Liver (tissue), 9 donors: Measurements from ENCODE around the gene PARVB. TPM values are rescaled to one million over a fixed set of nuclear protein-coding genes. Genes with fewer than 3 reads are reported as not detected.

Experiments
- DNase-seq: peaks from one replicate; pipeline ENCODE4 v3.0.0-alpha.2; 2017; ENCODE audit warnings: low spot score
- H3K27ac ChIP-seq, 2 donors: one replicate each; pipeline ENCODE4 v1.7.0; 2013; ENCODE audit warnings: inconsistent platforms in 2 of 2, low read length in 2 of 2, control low read depth in 1 of 2, low read depth in 1 of 2, mild to moderate bottlenecking in 1 of 2
- H3K27me3 ChIP-seq, 4 donors: one replicate each; pipeline versions ENCODE4 v1.6.1 to v1.7.0; 2013; ENCODE audit warnings: low read length in 3 of 4, inconsistent platforms in 1 of 4, mild to moderate bottlenecking in 1 of 4, moderate library complexity in 1 of 4; ENCODE audit not compliant: control insufficient read depth in 4 of 4, insufficient read depth in 4 of 4
- H3K36me3 ChIP-seq, 4 donors: one replicate each; pipeline versions ENCODE4 v1.6.1 to v1.7.0; 2013; ENCODE audit warnings: low read length in 3 of 4, mild to moderate bottlenecking in 3 of 4, low read depth in 1 of 4, moderate library complexity in 1 of 4; ENCODE audit not compliant: control insufficient read depth in 4 of 4, insufficient read depth in 3 of 4
- H3K4me1 ChIP-seq, 4 donors: one replicate each; pipeline versions ENCODE4 v1.6.1 to v1.7.0; 2013; ENCODE audit warnings: low read length in 3 of 4, mild to moderate bottlenecking in 3 of 4, moderate library complexity in 1 of 4; ENCODE audit not compliant: control insufficient read depth in 4 of 4, insufficient read depth in 4 of 4
- H3K4me3 ChIP-seq, 3 donors: one replicate each; pipeline versions ENCODE4 v1.6.1 to v1.7.0; 2013; ENCODE audit warnings: low read length in 3 of 3, control low read depth in 1 of 3, low read depth in 1 of 3, mild to moderate bottlenecking in 1 of 3
- H3K9ac ChIP-seq, 2 donors: one replicate each; pipeline ENCODE4 v1.7.0; 2013; ENCODE audit warnings: low read length in 2 of 2, mild to moderate bottlenecking in 2 of 2, moderate library complexity in 2 of 2, control low read depth in 1 of 2, low read depth in 1 of 2
- H3K9me3 ChIP-seq, 4 donors: one replicate each; pipeline versions ENCODE4 v1.6.1 to v1.7.0; 2013; ENCODE audit warnings: low read length in 3 of 4; ENCODE audit not compliant: control insufficient read depth in 4 of 4
- EGR1 ChIP-seq, 2 donors: IDR thresholded peaks; 2 replicates each; pipeline ENCODE4 v1.6.1; 2016 to 2018; ENCODE audit warnings: antibody characterized with exemption in 2 of 2, low read depth in 2 of 2
- FOXA1 ChIP-seq: IDR thresholded peaks from 2 replicates; pipeline ENCODE4 v1.6.1; 2016; ENCODE audit warnings: antibody characterized with exemption
- FOXA2 ChIP-seq: IDR thresholded peaks from 2 replicates; pipeline ENCODE4 v1.6.1; 2016; ENCODE audit warnings: antibody characterized with exemption
- GABPA ChIP-seq, 2 donors: IDR thresholded peaks in 1 of 2; conservative IDR thresholded peaks in 1 of 2; 2 replicates each; pipeline ENCODE4 v1.6.1; 2016; ENCODE audit warnings: antibody characterized with exemption in 2 of 2, mild to moderate bottlenecking in 1 of 2, moderate library complexity in 1 of 2
- HNF4A ChIP-seq, 2 donors: conservative IDR thresholded peaks; 2 replicates each; pipeline ENCODE4 v1.6.1; 2016; ENCODE audit warnings: antibody characterized with exemption in 2 of 2, mild to moderate bottlenecking in 2 of 2
- HNF4G ChIP-seq: IDR thresholded peaks from 2 replicates; pipeline ENCODE4 v1.6.1; 2016; ENCODE audit warnings: antibody characterized with exemption
- JUND ChIP-seq, 2 donors: IDR thresholded peaks; 2 replicates each; pipeline ENCODE4 v1.6.1; 2016; ENCODE audit warnings: antibody characterized with exemption in 2 of 2
- NR2F2 ChIP-seq: IDR thresholded peaks from 2 replicates; pipeline ENCODE4 v1.6.1; 2016; ENCODE audit warnings: antibody characterized with exemption
- RAD21 ChIP-seq, 2 donors: IDR thresholded peaks; 2 replicates each; pipeline ENCODE4 v1.6.1; 2016; ENCODE audit warnings: antibody characterized with exemption in 2 of 2, mild to moderate bottlenecking in 2 of 2
- REST ChIP-seq: IDR thresholded peaks from 2 replicates; pipeline ENCODE4 v1.6.1; 2016; ENCODE audit warnings: antibody characterized with exemption, mild to moderate bottlenecking
- RXRA ChIP-seq, 2 donors: IDR thresholded peaks; 2 replicates each; pipeline ENCODE4 v1.6.1; 2017 to 2018; ENCODE audit warnings: antibody characterized with exemption in 2 of 2, mild to moderate bottlenecking in 1 of 2
- SP1 ChIP-seq: IDR thresholded peaks from 2 replicates; pipeline ENCODE4 v1.6.1; 2018; ENCODE audit warnings: antibody characterized with exemption, mild to moderate bottlenecking
- TAF1 ChIP-seq: conservative IDR thresholded peaks from 2 replicates; pipeline ENCODE4 v1.6.1; 2016; ENCODE audit warnings: antibody characterized with exemption, mild to moderate bottlenecking
- YY1 ChIP-seq: IDR thresholded peaks from 2 replicates; pipeline ENCODE4 v1.6.1; 2016; ENCODE audit warnings: antibody characterized with exemption, mild to moderate bottlenecking
- WGBS: extraction: QIAGEN DNeasy Blood & Tissue Kit; methylation state at CpG from one replicate; pipeline ENCODE4 v1.1.7; 2013; 5-methylcytosine and 5-hydroxymethylcytosine counted together
- polyA plus RNA-seq, 2 donors: library from polyadenylated mRNA; stranded (reverse) in 1 of 2; unstranded in 1 of 2; fragments of 200-250 nt in 1 of 2; fragments of >200 nt in 1 of 2; fragmentation: Nextera tagmentation in 1 of 2; extraction: Ambion mirVana in 1 of 2; gene quantifications; one replicate each; pipeline versions ENCODE4 v1.2.1 to v1.2.3, GENCODE V29; 2013 to 2015
- total RNA-seq, 2 donors: library from RNA; depleted of rRNA; stranded (reverse); fragments of >200 nt; gene quantifications; one replicate each; pipeline ENCODE4 v1.2.3, GENCODE V29; 2014
- TF ChIP-seq, protein P1 (sequence below): fragments of 150-350 bp; IDR thresholded peaks from 2 replicates; pipeline ENCODE4 v1.5.1; 2017; ENCODE audit warnings: improper control_type of control experiment, low read depth, low read length; ENCODE audit not compliant: missing input control
- TF ChIP-seq, protein P2 (sequence below): IDR thresholded peaks from 2 replicates; pipeline ENCODE4 v1.6.1; 2016; ENCODE audit warnings: antibody characterized with exemption
- TF ChIP-seq, protein P3 (sequence below): IDR thresholded peaks from 2 replicates; pipeline ENCODE4 v1.6.1; 2016; ENCODE audit warnings: antibody characterized with exemption
- donor health status: healthy.
- donor health status: healthy.
- donor health status: healthy.
- donor health status: healthy.
- donor health status: healthy.

PARVB gene
- total and polyA plus RNA-seq, 4 donors: 3.2 to 55.5 (median 17.7) TPM

DNA sequence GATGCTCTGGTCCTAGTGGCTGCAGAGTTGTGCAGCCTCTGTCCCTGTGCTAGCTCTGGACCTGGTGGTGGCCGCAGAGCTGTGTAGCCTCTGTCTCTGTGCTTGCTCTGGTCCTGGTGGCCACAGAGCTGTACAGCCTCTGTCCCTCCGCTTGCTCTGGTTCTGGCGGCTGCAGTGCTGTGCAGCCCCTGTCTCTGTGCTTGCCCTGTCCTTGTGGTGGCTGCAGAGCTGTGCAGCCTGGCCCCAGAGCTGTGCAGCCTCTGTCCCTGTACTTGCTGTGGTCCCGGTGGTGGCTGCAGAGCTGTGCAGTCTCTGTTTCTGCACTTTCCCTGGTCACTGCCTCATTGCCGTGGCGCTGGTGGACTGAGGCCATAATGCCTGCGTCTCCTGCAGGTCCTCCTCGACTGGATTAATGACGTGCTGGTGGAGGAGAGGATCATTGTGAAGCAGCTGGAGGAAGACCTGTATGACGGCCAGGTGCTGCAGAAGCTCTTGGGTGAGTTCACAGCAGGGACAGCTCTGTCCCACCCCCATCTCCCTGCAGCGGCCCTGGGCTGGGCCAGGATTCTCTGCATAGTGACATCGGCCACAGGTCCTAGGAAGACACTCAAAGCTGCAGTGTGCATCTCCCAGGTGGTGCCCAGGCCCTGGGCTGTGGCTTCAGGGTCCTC, 94.7 kb downstream of the PARVB start:
- Histone ChIP-seq H3K27ac (no peak overlapping the region), H3K4me1 (no peaks in the 10 kb centered on the region), H3K4me3 (no peak overlapping the region), H3K9me3 (no peaks in the 10 kb centered on the region), H3K9ac (no peak overlapping the region), H3K27me3 (no peaks in the 10 kb centered on the region), H3K36me3 (peaks cover 0 to 2% (median 0%) of the 10 kb centered on the region in 4 donors)
- TF ChIP-seq JUND (IDR thresholded peaks at IDR 0.05): no peak
- no peak for TF ChIP-seq SP1
- no peak for TF ChIP-seq RXRA (IDR thresholded peaks at IDR 0.05)
- TF ChIP-seq FOXA2: no peak
- TF ChIP-seq, protein P1, sequence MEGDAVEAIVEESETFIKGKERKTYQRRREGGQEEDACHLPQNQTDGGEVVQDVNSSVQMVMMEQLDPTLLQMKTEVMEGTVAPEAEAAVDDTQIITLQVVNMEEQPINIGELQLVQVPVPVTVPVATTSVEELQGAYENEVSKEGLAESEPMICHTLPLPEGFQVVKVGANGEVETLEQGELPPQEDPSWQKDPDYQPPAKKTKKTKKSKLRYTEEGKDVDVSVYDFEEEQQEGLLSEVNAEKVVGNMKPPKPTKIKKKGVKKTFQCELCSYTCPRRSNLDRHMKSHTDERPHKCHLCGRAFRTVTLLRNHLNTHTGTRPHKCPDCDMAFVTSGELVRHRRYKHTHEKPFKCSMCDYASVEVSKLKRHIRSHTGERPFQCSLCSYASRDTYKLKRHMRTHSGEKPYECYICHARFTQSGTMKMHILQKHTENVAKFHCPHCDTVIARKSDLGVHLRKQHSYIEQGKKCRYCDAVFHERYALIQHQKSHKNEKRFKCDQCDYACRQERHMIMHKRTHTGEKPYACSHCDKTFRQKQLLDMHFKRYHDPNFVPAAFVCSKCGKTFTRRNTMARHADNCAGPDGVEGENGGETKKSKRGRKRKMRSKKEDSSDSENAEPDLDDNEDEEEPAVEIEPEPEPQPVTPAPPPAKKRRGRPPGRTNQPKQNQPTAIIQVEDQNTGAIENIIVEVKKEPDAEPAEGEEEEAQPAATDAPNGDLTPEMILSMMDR: no peak
- TF ChIP-seq TAF1: no peak
- no peak for TF ChIP-seq RAD21 (IDR thresholded peaks at IDR 0.05)
- TF ChIP-seq GABPA (IDR thresholded peaks at IDR 0.05 in 1 of 2, conservative IDR thresholded peaks at IDR 0.05 in 1 of 2): no peak
- no peak for TF ChIP-seq YY1
- TF ChIP-seq, protein P2, sequence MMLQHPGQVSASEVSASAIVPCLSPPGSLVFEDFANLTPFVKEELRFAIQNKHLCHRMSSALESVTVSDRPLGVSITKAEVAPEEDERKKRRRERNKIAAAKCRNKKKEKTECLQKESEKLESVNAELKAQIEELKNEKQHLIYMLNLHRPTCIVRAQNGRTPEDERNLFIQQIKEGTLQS: no peak
- no peak for TF ChIP-seq HNF4A (conservative IDR thresholded peaks at IDR 0.05)
- TF ChIP-seq NR2F2: no peak
- no peak for TF ChIP-seq EGR1 (IDR thresholded peaks at IDR 0.05; ENCODE audit: low read depth in 2 of 2)
- TF ChIP-seq REST: no peak
- no peak for TF ChIP-seq FOXA1
- TF ChIP-seq HNF4G: no peak
- TF ChIP-seq, protein P3, sequence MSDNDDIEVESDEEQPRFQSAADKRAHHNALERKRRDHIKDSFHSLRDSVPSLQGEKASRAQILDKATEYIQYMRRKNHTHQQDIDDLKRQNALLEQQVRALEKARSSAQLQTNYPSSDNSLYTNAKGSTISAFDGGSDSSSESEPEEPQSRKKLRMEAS: no peak
- DNase-seq: no peak
- 91% methylated on average over 12 of the region's 12 CpGs for whole genome bisulfite sequencing

GRCh38 chr22:44119669-44120313, 95.7 kb downstream of the PARVB start:
- no peak overlapping the region for H3K9ac ChIP-seq
- H3K4me3 ChIP-seq: no peak overlapping the region
- TF ChIP-seq, protein P1: no peak
- TF ChIP-seq YY1 (no peak), HNF4A (conservative IDR thresholded peaks at IDR 0.05) (no peak), RAD21 (IDR thresholded peaks at IDR 0.05) (no peak), EGR1 (IDR thresholded peaks at IDR 0.05; ENCODE audit: low read depth in 2 of 2) (no peak), FOXA2 (no peak), RXRA (IDR thresholded peaks at IDR 0.05) (no peak)
- TF ChIP-seq, protein P3: no peak
- DNase-seq: no peak
- H3K4me1 ChIP-seq: no peaks in the 10 kb centered on the region
- 94% methylated on average over 23 of the region's 23 CpGs for WGBS
- no peak overlapping the region for H3K27ac ChIP-seq
- no peaks in the 10 kb centered on the region for H3K9me3 ChIP-seq
- peaks cover 0 to 2% (median 0%) of the 10 kb centered on the region in 4 donors for H3K36me3 ChIP-seq
- no peaks in the 10 kb centered on the region for H3K27me3 ChIP-seq
